Lower lobe of right lung (tissue), 2 donors: Measurements from ENCODE around the gene CHD9. TPM values are rescaled to one million over a fixed set of nuclear protein-coding genes. Genes with fewer than 3 reads are reported as not detected.
A peak's percentile ranks its signal among the peaks of the same experiment; 100 is the strongest.

Source experiments
- ATAC-seq, 2 donors: fragments of 200-7000 bp; cut with Tn5 transposase; one replicate each; pipeline ENCODE4 v1.9.1; 2020 to 2022; ENCODE audit warnings: mild to moderate bottlenecking in 2 of 2, moderate library complexity in 2 of 2
- DNase-seq: peaks from one replicate; pipeline ENCODE4 v3.0.0-alpha.2; 2020
- H3K27ac ChIP-seq: fragments of 200-600 bp; one replicate; pipeline ENCODE4 v1.8.0; 2022
- H3K27me3 ChIP-seq: fragments of 200-600 bp; one replicate; pipeline ENCODE4 v1.8.0; 2022; ENCODE audit warnings: low read depth
- H3K36me3 ChIP-seq: fragments of 200-600 bp; one replicate; pipeline ENCODE4 v1.8.0; 2022; ENCODE audit warnings: mild to moderate bottlenecking
- H3K4me1 ChIP-seq: fragments of 200-600 bp; one replicate; pipeline ENCODE4 v1.8.0; 2022
- H3K4me3 ChIP-seq: fragments of 200-600 bp; one replicate; pipeline ENCODE4 v1.8.0; 2022; ENCODE audit warnings: mild to moderate bottlenecking
- H3K9me3 ChIP-seq: fragments of 200-600 bp; one replicate; pipeline ENCODE4 v1.8.0; 2022
- intact Hi-C: fragments of 100-400 bp; cut with DNase I; formaldehyde crosslinking; loops from one replicate; pipeline ENCODE4 v1.11.0; 2022
- total RNA-seq: library from RNA; stranded (reverse); fragmentation: NEBNext Ultra II Directional; extraction: Animal tissue kit (Norgen Biotek cat#: 25700); gene quantifications from one replicate; pipeline ENCODE4 v1.2.1, GENCODE V29; 2021
- TF ChIP-seq, protein P1 (sequence below): fragments of 200-600 bp; IDR thresholded peaks from one replicate; pipeline ENCODE4 v1.8.0; 2022; ENCODE audit warnings: antibody characterized with exemption, mild to moderate bottlenecking
- donor health status: DM: no; HTN: yes; CAD: no; lungs with severe emphysema.

CHD9 gene
- total RNA-seq, 1 donor from 2014 or later = 73.1 TPM

DNA sequence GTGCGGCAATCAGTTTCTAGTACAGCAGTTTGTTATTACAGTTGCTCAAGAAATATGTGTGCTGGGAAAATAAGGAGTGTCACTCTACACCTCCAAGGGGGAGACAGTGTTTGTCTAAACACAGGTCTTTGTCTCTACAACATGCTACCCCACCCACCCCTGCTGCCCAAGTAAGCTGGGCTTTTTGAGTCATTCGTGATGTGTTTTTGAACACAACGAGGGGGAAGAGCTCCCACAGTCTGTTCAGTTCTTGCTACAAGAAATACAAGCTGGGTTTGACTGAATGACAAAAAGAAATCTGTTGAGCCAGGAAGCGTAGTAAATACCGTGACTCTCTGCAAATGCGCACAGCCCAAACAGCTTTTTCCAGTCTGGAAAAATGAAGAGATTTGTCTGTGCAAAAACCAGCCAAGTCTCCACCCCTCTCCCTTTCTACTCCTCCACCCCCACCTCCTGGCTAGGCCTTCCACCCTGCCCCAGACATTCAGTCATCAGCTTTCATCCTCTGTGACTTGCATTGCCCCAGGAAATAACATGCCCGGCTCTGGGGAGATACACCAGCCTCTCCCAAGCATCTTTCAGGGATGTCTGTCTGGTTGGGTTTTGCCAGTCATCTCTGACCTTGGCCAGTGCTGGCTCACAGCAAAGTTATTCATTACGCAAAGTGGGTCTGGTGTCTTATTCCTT, 25.7 kb downstream of the CHD9 start:
- TF ChIP-seq, protein P1, sequence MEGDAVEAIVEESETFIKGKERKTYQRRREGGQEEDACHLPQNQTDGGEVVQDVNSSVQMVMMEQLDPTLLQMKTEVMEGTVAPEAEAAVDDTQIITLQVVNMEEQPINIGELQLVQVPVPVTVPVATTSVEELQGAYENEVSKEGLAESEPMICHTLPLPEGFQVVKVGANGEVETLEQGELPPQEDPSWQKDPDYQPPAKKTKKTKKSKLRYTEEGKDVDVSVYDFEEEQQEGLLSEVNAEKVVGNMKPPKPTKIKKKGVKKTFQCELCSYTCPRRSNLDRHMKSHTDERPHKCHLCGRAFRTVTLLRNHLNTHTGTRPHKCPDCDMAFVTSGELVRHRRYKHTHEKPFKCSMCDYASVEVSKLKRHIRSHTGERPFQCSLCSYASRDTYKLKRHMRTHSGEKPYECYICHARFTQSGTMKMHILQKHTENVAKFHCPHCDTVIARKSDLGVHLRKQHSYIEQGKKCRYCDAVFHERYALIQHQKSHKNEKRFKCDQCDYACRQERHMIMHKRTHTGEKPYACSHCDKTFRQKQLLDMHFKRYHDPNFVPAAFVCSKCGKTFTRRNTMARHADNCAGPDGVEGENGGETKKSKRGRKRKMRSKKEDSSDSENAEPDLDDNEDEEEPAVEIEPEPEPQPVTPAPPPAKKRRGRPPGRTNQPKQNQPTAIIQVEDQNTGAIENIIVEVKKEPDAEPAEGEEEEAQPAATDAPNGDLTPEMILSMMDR = no peak
- Histone ChIP-seq H3K4me1 (peaks cover 53% of the 10 kb centered on the region), H3K36me3 (no peaks in the 10 kb centered on the region)

DNA sequence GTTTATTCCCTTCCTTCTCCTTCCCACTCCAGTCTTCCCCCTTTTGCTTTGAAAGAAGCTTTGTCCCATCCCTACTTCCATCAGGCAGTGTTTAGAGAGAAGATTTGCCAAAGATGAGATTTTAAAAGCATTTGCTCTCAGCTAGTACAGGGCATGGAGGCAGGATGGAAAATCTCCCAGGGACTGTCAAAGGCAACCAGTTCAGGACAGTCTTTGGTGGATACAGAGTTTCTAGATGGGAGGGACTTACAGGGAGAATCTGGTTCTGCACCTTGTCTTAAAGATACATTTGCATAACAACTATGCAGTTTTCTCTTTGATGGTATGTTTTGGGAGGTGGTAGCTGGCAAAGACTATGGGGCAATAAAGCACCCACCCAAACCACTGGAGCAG, 26.2 kb downstream of the CHD9 start:
- H3K27ac ChIP-seq = peak overlapping the region; percentile 67
- H3K4me3 ChIP-seq = no peak overlapping the region
- peaks cover 59% of the 10 kb centered on the region for H3K4me1 ChIP-seq
- intact Hi-C loops = no loop called here
- TF ChIP-seq, protein P1 = no peak
- no peaks in the 10 kb centered on the region for H3K27me3 ChIP-seq
- H3K9me3 ChIP-seq = no peaks in the 10 kb centered on the region
- no peaks in the 10 kb centered on the region for H3K36me3 ChIP-seq
- DNase-seq (no peak), ATAC-seq (no peak)

More for the DNA sequence above, 25.7 kb downstream of the CHD9 start:
- DNase-seq (no peak), ATAC-seq (peak; percentile 66 to 78)
- H3K4me3 ChIP-seq = no peak overlapping the region
- H3K9me3 ChIP-seq = no peaks in the 10 kb centered on the region
- no peaks in the 10 kb centered on the region for H3K27me3 ChIP-seq
- H3K27ac ChIP-seq = peak overlapping the region; percentile 67
- intact Hi-C loops = no loop called here

DNA sequence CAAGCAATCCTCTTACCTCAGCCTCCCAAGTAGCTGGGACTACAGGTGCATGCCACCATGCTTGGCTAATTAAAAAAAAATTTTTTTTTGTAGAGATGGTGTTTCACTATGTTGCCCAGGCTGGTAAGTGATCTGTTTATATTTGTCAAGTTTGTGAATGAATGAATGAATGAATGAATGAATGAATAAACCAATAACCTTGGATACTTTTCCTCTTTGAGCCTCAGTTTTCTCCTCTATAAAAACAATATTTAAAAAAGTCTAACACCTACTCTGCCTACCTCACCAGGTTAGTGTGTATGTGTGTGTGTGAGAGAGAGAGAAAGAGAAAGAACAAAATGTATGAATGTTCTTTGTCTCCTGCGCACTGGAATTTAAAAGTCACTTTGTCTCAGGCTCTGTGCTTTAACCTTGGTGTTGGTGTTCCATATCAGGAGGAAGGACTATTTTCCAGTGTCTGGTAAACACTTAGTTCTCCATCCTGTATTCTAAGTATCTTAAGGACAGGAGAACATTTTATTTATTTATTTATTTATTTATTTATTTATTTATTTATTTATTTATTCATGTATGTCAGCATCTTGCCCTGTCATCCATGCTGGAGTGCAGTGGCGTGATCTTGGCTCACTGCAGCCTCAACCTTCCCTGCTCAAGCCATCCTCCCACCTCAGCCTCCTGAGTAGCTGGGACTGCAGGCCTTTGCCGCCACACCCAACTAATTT, 27.1 kb downstream of the CHD9 start:
- ATAC-seq (no peak), DNase-seq (no peak)
- Histone ChIP-seq H3K27me3 (no peaks in the 10 kb centered on the region), H3K27ac (peak overlapping the region; percentile 67), H3K4me1 (peaks cover 65% of the 10 kb centered on the region), H3K4me3 (no peak overlapping the region), H3K36me3 (no peaks in the 10 kb centered on the region), H3K9me3 (no peaks in the 10 kb centered on the region)
- intact Hi-C loops = no loop called here
- TF ChIP-seq, protein P1 = no peak

DNA sequence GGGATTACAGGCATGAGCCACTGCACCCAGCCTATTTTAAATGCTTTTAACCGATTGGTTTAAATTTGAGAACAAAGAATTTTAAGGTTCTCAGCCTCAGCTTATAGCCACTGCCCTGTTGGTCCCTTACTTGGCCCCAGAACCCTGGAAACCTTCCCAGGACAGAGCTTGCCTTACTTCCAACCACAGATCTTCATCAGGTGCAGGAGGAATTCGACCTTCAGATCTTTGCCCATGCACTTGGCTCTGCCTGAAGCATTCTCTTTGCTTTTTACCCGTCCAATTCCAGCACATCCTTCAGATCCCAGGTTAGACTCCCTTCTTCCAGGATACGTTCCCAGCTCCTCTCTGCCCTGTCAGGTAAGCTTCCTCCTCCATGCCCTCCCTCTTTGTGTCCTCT, 27.7 kb downstream of the CHD9 start:
- H3K27ac ChIP-seq = no peak overlapping the region
- intact Hi-C loops = no loop called here

DNA sequence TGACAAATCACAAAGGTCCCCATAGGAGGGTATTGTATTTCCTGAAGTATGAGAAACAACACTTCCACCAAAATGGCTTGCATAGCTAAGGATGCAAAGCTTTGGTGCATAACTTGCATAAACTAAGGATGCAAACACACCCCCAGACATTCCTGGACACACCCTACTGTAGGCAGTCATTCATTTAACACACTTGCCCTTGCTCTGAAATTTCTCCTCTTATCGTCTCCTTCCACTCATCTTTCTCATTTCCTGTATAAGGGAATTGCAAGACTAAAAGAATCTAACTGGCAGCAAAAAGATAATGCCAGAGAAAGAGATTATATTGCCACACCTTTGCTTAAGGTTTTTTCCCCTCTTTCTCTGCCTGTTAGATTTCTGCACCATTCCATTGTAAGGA, 28.3 kb downstream of the CHD9 start:
- ATAC-seq (no peak), DNase-seq (no peak)
- intact Hi-C loops = no loop called here
- no peaks in the 10 kb centered on the region for H3K36me3 ChIP-seq
- no peak overlapping the region for H3K4me3 ChIP-seq
- H3K9me3 ChIP-seq = no peaks in the 10 kb centered on the region
- no peak overlapping the region for H3K27ac ChIP-seq
- H3K4me1 ChIP-seq = peaks cover 75% of the 10 kb centered on the region
- no peaks in the 10 kb centered on the region for H3K27me3 ChIP-seq
- TF ChIP-seq, protein P1 = no peak

More for the DNA sequence above, 27.7 kb downstream of the CHD9 start:
- TF ChIP-seq, protein P1 = no peak
- DNase-seq = no peak
- no peak for ATAC-seq
- H3K4me3 ChIP-seq = no peak overlapping the region
- H3K4me1 ChIP-seq = peaks cover 71% of the 10 kb centered on the region
- H3K9me3 ChIP-seq = no peaks in the 10 kb centered on the region
- no peaks in the 10 kb centered on the region for H3K36me3 ChIP-seq
- no peaks in the 10 kb centered on the region for H3K27me3 ChIP-seq
